ENCODE measurements around the gene LMO2. TPM values are rescaled to one million over a fixed set of nuclear protein-coding genes. Genes with fewer than 3 reads are reported as not detected.

The LMO2 gene
- total RNA-seq, 1 donor from 2014 or later = not detected

- Mint-ChIP-seq H3K4me3 (peak overlapping the region; percentile 84), H3K27me3 (peaks cover 73% of the 10 kb centered on the region), H3K9me3 (no peaks in the 10 kb centered on the region), H3K4me1 (peaks cover 4% of the 10 kb centered on the region), H3K27ac (no peak overlapping the region), H3K36me3 (ENCODE audit: low read depth) (no peaks in the 10 kb centered on the region)
- DNase-seq = peak; percentile 62
- intact Hi-C loops (cut with micrococcal nuclease) = no loop called here
Measured at GRCh38 chr11:33869481-33870422, 22.1 kb downstream of the LMO2 start.

DNA sequence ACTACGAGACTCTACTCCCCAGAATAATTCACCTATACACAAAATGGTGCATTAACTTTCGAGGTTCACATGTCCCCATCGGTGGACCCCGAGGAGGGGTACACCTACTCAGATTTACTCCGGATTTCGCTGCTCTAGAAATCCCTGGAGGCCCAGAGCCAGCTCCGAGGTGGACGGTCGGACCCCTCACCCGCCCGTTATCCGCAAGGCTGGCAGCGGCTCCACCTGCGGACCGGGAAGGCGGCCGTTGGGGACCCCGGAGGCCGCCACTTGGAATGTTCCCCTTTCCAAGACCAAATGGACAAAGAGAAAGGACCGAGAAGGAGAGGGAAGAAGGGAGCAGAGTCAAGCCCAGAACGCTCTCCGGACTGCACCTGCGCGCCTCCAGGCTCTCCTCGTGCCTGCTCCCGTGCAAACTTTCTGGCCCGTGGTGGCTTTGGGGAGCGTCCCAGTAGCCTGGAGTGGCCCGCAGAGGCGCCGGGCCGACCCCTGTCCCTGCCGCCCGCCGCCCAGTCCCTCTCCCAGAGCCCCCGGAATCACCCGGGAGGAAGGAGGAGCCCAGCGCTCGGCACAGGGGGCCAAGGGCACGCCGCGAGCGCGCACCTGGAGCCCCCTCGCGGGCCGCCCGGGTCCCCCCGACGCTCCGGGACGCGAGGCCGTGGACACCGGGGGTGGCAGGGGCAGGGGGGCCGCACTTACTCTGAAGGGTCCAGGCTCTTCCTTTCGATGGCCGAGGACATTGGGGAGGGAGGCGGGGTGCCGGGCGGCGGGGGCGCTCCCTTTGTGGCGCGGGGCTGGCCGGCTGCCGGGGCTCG is 23.0 kb downstream of the LMO2 start:
- no peak overlapping the region for H3K27ac Mint-ChIP-seq
- intact Hi-C loops (cut with micrococcal nuclease) = no loop called here
- peaks cover 68% of the 10 kb centered on the region for H3K27me3 Mint-ChIP-seq
- no peaks in the 10 kb centered on the region for H3K9me3 Mint-ChIP-seq
- H3K4me3 Mint-ChIP-seq = peak overlapping the region; percentile 8
- no peak for DNase-seq
- H3K36me3 Mint-ChIP-seq (ENCODE audit: low read depth) = no peaks in the 10 kb centered on the region
- peaks cover 4% of the 10 kb centered on the region for H3K4me1 Mint-ChIP-seq

DNA sequence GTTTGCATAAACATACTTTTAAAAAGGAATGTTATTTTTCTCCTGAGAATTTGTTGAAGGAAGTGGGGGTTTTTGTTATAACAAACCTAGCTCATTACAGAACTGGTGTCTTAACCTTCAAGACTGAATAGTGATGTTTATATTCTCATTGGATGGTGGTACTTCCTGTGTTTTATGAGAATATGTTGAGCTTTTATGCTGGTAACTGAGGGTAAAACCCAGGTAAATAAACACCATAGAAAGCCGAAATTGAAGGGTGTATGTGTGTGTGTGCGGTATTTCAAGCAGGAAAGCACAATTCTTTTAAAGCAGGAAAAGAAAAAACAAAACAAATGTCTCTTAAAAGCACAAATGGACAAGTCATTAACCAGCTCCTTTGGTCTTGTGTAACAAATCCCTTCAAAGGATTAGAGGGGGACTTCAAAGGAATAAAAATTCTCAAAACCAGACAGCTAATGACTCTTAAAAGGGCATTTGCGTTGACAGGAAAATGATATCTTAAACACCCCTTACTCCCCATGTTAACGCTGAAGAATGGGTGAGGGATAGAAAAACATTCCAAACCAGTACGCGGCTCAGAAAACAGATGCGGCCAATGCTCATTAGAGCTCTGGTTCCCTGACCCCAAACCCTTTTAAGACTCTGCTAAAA is 23.8 kb downstream of the LMO2 start:
- no peak for DNase-seq
- intact Hi-C loops (cut with micrococcal nuclease) = no loop called here
- H3K4me3 Mint-ChIP-seq = peak overlapping the region; percentile 8
- peaks cover 67% of the 10 kb centered on the region for H3K27me3 Mint-ChIP-seq
- H3K27ac Mint-ChIP-seq = no peak overlapping the region
- peaks cover 4% of the 10 kb centered on the region for H3K4me1 Mint-ChIP-seq
- no peaks in the 10 kb centered on the region for H3K36me3 Mint-ChIP-seq (ENCODE audit: low read depth)
- H3K9me3 Mint-ChIP-seq = no peaks in the 10 kb centered on the region

GRCh38 chr11:33867561-33867960 is 24.3 kb downstream of the LMO2 start:
- H3K4me3 Mint-ChIP-seq = no peak overlapping the region
- no peak overlapping the region for H3K27ac Mint-ChIP-seq
- H3K9me3 Mint-ChIP-seq = no peaks in the 10 kb centered on the region
- H3K36me3 Mint-ChIP-seq (ENCODE audit: low read depth) = no peaks in the 10 kb centered on the region
- intact Hi-C loops (cut with micrococcal nuclease) = no loop called here
- DNase-seq = no peak
- H3K27me3 Mint-ChIP-seq = peaks cover 61% of the 10 kb centered on the region
- H3K4me1 Mint-ChIP-seq = peaks cover 4% of the 10 kb centered on the region

DNA sequence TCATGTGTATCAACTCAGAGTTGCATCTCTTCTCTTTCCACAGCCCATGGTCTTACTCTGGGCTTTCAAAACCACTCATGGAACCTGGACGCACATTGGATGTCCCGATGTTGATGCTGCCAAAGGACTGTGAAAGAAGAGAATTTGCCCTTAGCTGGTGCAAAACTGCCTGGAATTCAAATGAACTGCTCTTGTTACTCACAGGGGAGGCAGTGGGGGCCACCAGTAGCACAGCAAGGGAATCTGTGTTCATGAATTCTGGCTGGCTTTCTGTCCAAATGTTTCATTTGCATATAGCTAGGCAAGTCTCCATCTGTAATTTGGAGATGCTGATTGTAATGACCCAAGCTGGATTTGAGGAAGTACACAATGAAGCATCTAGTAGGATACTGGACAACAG is 24.9 kb downstream of the LMO2 start:
- DNase-seq = no peak
- Mint-ChIP-seq H3K27me3 (peaks cover 56% of the 10 kb centered on the region), H3K27ac (no peak overlapping the region), H3K36me3 (ENCODE audit: low read depth) (no peaks in the 10 kb centered on the region), H3K9me3 (no peaks in the 10 kb centered on the region), H3K4me3 (no peak overlapping the region), H3K4me1 (peaks cover 4% of the 10 kb centered on the region)
- intact Hi-C loops (cut with micrococcal nuclease) = no loop called here

DNA sequence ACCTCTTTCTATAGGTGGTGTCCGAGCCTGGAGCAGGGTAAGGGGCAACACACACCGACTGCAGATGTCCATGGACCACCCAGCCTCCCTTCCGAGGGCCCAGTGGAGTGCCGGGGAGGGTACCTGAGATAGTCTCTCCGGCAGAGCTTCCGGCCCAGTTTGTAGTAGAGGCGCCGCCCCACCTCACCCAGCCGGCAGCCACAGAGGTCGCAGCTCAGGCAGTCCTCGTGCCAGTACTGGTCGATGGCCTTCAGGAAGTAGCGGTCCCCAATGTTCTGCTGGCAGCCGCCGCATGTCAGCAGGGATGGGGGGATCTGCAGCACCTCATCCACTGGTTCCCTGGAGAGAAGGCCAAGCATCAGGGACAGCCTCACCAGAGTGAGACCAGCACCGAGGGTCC is 27.4 kb downstream of the LMO2 start:
- Mint-ChIP-seq H3K9me3 (no peaks in the 10 kb centered on the region), H3K27ac (no peak overlapping the region)

DNA sequence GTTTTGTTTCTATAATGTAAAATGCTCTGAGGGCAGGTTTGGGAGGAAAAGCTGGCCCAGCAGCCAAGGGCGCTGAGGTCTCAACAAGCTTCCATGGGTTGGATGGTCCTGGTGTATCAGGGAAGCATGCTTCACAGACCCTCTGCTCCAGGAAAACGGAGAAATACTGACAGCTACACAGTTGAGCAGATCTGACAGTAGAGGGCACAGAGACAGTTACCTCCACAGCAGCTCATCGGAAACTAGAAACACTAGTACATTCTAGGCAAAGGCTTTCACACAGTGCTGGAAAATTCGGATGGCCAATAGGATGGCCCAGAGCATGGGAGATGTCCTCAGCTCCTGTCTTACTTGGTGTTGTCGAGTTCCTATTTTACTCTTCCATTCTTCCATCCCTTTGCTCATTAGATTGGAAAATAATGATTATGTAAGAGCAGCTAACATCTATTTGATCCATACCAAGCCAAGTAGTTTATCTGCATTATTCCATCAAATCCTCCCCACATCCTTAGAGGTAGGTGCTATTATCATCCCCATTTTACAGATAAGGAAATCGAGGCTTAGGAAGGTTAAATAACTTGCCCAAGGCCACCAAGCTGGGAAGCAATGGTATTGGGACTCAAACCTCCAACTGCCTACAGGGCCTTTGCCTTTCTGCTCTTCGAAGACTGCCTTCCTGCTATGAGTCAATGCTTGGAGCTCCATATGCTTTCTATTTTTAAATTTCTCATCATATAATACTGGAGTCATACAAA is 28.3 kb downstream of the LMO2 start:
- no peaks in the 10 kb centered on the region for H3K4me1 Mint-ChIP-seq
- peaks cover 59% of the 10 kb centered on the region for H3K27me3 Mint-ChIP-seq
- intact Hi-C loops (cut with micrococcal nuclease) = no loop called here

More for the DNA sequence above, 27.4 kb downstream of the LMO2 start:
- no peaks in the 10 kb centered on the region for H3K4me1 Mint-ChIP-seq
- intact Hi-C loops (cut with micrococcal nuclease) = no loop called here
- H3K4me3 Mint-ChIP-seq = no peak overlapping the region
- H3K36me3 Mint-ChIP-seq (ENCODE audit: low read depth) = no peaks in the 10 kb centered on the region
- no peak for DNase-seq
- H3K27me3 Mint-ChIP-seq = peaks cover 51% of the 10 kb centered on the region

DNA sequence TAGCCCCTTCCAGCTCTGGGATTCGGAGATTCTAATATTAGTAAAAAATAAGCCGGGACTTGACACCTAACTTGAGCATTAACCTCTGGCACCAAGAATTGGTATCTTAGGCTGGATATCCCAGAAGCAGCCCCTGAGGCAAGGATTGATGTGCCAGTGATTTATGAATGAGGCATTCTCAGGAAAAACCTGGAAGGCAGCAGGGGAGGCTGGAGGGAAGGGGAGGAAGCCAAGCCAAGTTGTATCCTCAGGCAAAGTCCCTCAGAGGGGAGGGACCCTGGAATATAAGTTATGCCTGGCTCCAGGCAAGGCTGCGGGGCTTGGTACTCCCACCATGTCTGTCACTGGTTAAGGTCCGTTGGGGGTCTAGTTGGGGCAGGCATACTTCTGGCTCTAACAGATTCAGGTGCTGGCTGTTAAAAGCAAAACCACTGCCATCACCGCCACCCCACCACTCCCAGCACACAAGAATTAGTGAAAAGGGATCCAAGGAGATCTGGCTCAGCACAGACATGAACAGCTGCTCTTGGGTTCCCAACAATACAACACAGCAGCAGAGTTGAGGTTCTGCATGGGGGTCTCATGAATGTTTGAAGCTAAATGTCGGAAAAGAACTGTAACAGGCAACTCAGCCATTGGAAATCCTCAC is 29.8 kb downstream of the LMO2 start:
- no peak for DNase-seq
- intact Hi-C loops (cut with micrococcal nuclease) = no loop called here
- peaks cover 50% of the 10 kb centered on the region for H3K27me3 Mint-ChIP-seq
- H3K36me3 Mint-ChIP-seq (ENCODE audit: low read depth) = no peaks in the 10 kb centered on the region
- no peak overlapping the region for H3K27ac Mint-ChIP-seq
- H3K4me3 Mint-ChIP-seq = no peak overlapping the region
- H3K9me3 Mint-ChIP-seq = no peaks in the 10 kb centered on the region
- H3K4me1 Mint-ChIP-seq = no peaks in the 10 kb centered on the region

More for the DNA sequence above, 28.3 kb downstream of the LMO2 start:
- H3K4me3 Mint-ChIP-seq = no peak overlapping the region
- DNase-seq = no peak
- no peaks in the 10 kb centered on the region for H3K9me3 Mint-ChIP-seq
- no peaks in the 10 kb centered on the region for H3K36me3 Mint-ChIP-seq (ENCODE audit: low read depth)
- no peak overlapping the region for H3K27ac Mint-ChIP-seq

DNA sequence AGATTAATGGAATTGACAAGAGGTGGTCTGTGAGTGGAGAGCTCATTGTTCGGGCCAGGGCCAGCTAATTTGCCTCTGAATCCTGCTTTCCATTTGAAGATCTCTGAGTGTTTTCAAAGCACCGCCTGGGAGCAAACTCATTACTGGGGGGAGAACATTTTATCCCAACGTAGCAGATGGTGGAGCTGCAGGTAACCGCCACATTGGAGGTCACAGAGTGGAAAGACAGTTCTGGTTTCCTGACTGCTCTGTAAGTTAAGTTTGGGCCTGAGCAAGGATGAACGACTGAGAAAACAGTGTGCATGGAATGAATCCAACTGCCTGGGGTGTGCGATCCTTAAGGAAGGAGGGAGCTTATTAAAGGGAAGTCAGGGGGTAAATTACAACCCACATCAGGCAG is 30.5 kb downstream of the LMO2 start:
- H3K27me3 Mint-ChIP-seq = peaks cover 49% of the 10 kb centered on the region
- intact Hi-C loops (cut with micrococcal nuclease) = no loop called here

GRCh38 chr11:33860926-33861325 is 30.9 kb downstream of the LMO2 start:
- Mint-ChIP-seq H3K4me3 (no peak overlapping the region), H3K4me1 (no peaks in the 10 kb centered on the region), H3K27me3 (peaks cover 50% of the 10 kb centered on the region), H3K9me3 (no peaks in the 10 kb centered on the region), H3K36me3 (ENCODE audit: low read depth) (no peaks in the 10 kb centered on the region), H3K27ac (no peak overlapping the region)
- DNase-seq = no peak
- intact Hi-C loops (cut with micrococcal nuclease) = no loop called here

More for the DNA sequence above, 30.5 kb downstream of the LMO2 start:
- no peak overlapping the region for H3K27ac Mint-ChIP-seq
- H3K4me1 Mint-ChIP-seq = no peaks in the 10 kb centered on the region
- H3K36me3 Mint-ChIP-seq (ENCODE audit: low read depth) = no peaks in the 10 kb centered on the region
- DNase-seq = no peak
- no peaks in the 10 kb centered on the region for H3K9me3 Mint-ChIP-seq
- H3K4me3 Mint-ChIP-seq = no peak overlapping the region

DNA sequence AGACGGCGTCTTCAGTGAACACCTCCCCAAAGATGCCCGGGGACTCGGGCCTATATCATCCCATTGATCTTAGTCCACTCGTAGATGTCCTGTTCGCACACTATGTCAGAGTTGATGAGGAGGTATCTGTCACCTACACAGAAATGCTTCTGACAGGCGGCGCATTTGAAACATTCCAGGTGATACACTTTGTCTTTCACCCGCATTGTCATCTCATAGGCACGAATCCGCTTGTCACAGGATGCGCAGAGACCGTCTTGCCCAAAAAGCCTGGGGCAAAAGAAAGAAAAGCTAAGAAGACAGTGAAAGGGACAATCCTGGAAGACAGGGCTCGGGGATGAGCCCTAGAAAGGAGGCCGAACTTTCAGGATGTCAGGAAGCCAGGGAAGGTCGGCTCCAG is 32.6 kb downstream of the LMO2 start:
- Mint-ChIP-seq H3K4me3 (no peak overlapping the region), H3K36me3 (ENCODE audit: low read depth) (no peaks in the 10 kb centered on the region), H3K27ac (no peak overlapping the region), H3K9me3 (no peaks in the 10 kb centered on the region), H3K27me3 (peaks cover 46% of the 10 kb centered on the region), H3K4me1 (no peaks in the 10 kb centered on the region)
- DNase-seq = no peak
- intact Hi-C loops (cut with micrococcal nuclease) = loop anchor here (10.0 kb wide), 1 partner anchor 495 kb away; the partner anchor contains the start of gene ABTB2

- Mint-ChIP-seq H3K4me3 (no peak overlapping the region), H3K9me3 (no peaks in the 10 kb centered on the region), H3K27ac (no peak overlapping the region), H3K36me3 (ENCODE audit: low read depth) (no peaks in the 10 kb centered on the region), H3K4me1 (no peaks in the 10 kb centered on the region), H3K27me3 (peaks cover 43% of the 10 kb centered on the region)
- intact Hi-C loops (cut with micrococcal nuclease) = loop anchor here (1.0 to 10.0 kb wide), 3 partner anchors 113 to 497 kb away; partner anchors contain the start of gene ABTB2
- DNase-seq = peak; percentile 90
Measured at GRCh38 chr11:33857933-33858371, 33.9 kb downstream of the LMO2 start.
